Dermis blood vessel endothelial cell (primary cell): ENCODE data around the gene DOCK1. TPM values are rescaled to one million over a fixed set of nuclear protein-coding genes. Genes with fewer than 3 reads are reported as not detected.
A peak's percentile ranks its signal among the peaks of the same experiment; 100 is the strongest.

Experiments
- DNase-seq: peaks from one replicate; pipeline ENCODE4 v3.0.0; 2010
- total RNA-seq: library from RNA; depleted of rRNA; stranded (reverse); fragments of >200 nt; gene quantifications from 2 replicates; pipeline ENCODE4 v1.2.3, GENCODE V29; 2014

DOCK1 gene
- total RNA-seq, 1 donor from 2014 or later = 124 TPM

DNA sequence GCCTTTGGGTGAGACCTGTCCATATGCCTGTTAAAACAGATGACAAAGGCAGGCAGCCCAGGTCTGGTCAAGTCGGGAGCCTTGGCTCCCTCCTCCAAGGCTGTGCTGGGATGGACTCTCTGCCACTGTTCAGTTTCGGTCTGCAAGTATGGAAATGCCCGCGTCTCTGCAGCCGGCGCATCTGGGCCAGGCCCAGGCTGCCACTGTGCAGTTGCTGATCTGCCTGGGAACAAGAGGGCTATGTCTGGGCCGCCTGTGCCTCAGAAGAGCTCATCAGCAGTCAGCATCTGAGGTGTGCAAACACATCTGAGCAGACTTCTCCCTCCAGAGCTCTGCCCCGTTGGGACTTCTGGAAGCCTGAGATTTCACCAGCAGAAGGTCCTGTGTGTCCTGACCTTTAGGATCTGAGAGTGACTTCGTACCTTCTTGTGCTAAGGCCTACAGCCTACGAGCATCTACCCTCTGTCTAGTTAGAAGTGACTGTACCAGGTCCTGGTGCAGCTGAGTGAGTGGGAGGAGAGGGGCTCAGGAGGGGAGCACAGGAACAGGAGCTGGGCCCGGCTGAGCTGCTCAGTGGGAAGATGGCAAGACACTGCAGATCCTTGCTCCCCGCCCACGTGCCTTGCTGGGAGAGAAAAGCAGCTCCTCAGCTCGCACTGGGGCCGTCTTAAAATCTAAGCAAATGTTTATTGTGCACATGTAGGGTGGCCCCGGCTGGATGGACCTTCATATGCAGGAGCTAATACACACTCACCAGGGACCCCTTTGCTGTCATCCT, 50.9 kb downstream of the DOCK1 start:
- DNase-seq = no peak

DNA sequence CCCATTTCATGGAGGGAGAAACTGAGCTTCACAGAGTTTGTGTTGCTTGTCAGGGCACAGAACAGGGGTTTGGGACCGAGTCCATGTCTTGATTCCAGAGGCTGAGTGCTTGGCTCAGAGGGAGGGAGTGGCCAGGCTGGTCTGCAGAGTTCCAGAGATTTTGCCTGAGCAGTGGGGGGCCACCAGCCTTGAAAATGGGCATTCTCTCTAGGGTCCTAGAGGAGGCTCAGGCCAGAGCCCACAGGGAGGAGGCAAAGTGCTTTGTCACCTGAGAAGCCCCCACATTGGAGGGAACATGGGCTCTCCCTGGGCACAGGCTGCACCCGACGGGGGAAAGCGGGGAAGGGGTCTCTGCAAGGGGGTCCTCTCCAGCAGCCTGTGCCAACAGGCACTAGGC, 51.5 kb downstream of the DOCK1 start:
- no peak for DNase-seq

DNA sequence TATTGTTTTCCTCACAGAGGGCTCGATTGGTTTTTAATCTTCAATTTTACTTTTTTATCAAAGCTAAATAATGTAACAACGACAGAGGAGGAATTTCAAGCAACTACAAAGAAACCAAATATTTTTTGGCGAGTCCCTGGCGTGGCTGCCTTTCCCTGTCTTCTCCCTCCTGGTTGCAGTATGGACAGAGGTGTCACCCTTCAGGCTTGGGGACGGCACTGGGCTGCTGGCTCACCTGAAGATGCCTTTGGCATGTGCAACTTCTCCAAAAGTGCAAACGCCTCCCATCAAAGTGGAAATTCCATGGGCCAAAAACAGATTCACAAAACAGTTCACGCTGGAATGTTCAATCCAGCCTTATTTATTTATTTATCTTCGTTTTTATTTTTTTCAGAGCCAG, 51.9 kb downstream of the DOCK1 start:
- DNase-seq = no peak

DNA sequence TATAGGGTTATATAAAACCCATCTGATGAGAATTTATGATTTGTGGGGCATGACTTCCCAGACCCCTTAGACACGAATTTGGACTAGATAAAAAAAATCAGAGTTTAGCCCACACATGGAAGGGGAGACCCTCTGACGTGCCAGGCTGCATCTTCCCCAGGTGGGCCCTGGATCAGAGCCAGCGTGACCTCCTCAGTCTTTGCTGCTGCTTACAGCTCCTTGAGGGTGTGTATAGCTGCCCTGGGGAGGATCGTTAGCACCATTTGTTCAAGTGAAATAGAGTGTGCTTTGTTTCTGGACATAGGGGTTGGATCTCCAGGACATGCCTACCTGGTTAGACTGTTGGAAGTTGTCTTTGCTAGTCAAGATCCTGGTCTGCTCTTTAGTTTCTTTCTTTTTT, 54.2 kb downstream of the DOCK1 start:
- DNase-seq = no peak

DNA sequence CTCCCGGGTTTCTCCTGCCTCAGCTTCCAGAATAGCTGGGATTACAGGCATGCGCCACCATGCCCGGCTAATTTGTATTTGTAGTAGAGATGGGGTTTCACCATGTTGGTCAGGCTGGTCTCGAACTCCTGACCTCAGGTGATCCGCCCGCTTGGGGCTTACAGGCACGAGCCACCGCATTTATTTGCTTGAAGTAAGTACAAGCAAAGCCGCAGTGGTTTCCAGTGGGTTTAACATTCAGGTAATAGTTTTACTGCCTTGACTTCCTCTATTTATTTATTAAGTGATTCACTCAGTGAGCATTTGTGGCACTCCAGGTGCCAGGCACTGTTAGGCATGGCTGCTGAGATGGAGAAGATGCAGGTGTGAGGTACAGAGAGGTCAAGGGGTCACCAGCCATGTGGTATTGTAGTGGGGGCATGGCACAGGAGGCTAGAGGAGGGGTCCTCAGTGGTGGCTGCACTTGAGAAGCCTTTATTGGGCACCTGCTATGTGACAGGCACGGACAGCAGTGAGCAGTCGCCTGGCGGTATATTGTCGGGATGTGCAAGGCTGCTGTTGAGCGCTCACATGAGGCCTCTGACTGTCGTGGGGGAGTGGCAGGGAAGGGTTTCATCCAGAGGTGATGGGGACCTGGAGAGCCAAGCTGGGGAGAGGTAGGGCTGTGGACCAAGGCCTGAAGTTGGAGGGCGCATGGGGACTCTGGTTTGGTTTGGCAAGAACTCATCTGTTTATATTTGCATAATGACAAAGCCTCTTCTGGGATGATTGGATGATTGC, 54.9 kb downstream of the DOCK1 start:
- DNase-seq = no peak

DNA sequence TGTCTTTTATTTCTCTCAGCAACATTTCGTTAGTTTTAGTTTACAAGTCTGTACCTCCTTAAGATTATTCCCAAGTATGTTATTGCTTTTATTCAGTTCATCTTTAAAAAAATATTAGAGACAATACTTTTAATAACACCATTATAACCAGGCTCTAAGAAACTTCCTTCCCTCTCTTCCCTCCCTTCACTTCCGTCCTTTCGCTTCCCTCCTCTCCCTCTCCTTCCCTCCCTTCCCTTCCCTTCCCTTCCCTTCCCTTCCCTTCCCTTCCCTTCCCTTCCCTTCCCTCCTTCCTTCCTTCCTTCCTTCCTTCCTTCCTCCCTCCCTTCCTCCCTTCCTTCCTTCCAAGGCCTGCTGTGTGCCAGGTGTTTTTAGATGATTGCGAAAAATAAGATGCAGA, 58.1 kb downstream of the DOCK1 start:
- no peak for DNase-seq

DNA sequence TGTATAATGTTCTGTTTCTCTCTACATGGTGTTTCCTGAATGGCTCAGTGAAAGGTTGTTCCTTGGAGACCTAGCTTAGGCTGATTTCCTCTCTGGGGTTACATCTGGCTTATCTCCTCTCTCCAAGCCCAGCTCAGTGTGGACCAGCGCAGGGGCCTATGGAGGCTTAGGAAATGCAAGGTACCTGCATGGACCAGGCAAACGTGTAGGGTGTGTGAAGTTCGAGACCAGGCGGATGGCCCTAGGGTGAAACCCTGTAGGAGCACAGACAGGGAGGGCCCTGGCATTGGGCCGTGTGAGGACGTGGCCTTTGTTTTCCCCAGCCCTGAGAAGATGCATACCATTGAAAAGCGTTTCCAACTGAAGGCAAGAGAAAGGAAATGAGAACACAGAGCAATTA, 59.0 kb downstream of the DOCK1 start:
- DNase-seq = peak; percentile 49

DNA sequence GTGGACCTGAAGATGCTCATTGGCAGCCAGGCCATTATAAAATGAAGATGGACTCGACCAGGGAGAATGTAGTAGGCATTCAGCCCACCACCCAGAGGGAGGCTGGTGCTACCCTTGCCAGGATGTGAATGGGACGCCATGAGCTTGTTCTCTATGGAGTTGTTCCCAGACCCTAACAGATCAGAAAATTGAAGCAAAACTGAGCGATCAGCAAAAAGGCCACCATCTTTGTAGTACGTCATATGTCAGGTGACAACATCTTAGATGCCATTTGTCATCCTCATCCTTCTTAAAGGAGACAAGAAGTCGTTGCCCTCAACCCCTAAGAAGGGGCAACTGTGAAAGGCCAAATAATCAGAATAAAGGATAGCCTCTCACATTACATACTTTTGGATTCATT, 61.7 kb downstream of the DOCK1 start:
- no peak for DNase-seq

DNA sequence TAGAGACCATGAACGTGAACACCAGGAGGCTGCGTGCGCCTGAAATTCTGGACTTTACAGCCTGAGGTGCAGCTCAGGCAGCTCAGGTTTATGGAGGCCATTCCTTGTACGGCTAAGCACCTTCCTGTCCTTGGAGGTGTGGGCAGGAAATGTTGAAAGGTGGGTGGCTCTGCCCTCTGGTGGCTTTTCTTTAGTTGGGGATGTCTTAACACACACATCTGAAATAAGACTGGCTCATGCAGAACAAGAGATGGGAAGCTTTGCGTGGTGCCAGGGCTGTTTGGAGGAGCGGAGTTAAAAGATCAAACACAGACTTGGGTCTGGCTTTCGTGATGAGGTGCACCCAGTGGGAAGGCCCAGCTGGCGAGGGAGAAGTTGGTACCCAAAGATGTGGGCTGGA, 64.1 kb downstream of the DOCK1 start:
- peak; percentile 31 for DNase-seq

DNA sequence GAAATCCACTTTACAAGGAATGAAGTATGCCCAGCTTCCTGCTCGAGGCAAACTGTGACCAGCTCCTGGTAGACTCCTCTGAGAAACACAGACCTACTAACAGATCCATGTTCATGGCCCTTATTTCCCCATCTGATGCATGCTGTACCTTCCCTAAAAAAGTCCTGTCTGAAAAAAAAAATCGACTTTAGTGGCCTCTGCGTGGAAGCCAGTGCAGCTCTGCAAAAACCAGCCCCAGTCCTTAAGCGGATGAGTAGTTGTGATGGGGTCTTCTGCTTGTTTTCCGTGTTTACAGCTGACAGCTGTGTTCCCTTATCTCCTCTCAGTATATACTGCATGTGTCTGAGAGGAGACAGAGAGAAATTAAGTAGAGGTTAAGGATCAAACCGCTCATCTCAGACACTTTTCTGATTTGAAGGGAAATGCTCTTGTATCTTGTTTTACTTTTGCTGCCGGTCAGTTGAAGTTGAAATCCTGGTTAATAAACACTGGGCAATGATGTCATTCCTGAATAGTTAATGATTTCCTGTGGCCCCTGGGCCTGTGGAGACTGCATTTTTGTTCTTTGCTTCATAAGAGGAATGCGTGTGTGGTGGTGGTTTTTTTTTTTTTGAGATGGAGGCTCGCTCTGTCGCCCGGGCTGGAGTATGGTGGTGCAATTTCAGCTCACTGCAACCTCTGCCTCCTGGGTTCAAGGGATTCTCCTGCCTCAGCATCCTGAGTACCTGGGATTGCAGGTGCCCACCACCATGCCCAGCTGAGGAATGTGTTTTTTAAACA, 67.6 kb downstream of the DOCK1 start:
- peak; percentile 86 for DNase-seq

DNA sequence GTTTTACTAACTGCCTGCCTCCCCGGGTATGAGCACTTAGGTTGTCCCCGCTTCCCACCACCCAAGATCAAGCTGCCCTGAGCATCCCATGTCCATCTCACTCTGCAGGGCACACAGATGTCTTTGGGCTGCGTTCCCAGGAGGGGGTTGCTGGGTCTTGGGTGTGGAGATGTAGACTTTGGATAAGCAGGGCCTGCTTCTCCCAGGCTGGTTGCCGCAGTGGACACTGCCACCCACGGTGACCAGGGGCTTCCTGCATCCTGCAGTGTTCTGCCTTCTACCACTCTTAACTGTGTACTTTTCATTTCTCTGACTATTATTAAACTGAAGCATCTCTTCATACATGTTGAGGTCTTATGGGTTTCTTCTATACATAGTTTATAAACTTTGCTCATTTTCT, 70.0 kb downstream of the DOCK1 start:
- DNase-seq = no peak

DNA sequence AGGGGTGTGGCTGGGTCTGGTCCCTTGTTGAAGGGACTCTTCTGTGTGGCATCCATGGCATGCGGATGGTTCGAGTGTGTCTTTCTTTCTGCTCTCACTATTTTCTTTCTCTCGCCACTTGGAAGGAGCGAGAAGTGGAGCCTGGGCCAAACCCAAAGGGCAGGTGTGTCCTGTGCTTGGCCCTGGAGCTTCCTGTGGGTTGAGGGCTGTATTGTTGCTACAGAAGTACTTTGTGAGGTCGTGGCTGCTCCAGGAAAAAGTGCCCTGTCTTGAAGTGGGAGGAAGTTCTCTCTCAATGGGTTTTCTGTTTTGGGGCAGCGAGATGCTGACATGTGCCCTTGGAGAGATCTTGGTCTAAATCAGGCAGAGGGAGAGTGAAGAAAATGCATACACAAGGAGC, 72.0 kb downstream of the DOCK1 start:
- DNase-seq = peak; percentile 76

DNA sequence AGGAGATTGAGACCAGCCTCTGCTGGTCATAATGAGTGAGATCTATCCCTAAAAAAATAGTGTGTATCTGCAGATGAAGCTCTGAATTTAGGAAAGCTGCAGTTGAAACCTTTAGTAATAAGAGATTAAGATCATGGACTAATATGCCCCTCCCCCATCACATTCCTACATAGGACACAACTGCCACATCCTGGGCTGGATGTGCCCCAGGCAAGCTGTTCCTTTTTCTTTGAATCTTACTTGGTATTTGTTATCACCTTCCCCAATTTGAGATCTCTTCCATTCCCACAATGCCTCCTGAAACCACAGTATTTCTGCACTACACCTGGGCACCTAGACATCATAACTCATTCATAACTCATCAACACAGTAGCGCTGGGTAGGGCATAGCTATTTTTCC, 74.1 kb downstream of the DOCK1 start:
- DNase-seq = no peak

DNA sequence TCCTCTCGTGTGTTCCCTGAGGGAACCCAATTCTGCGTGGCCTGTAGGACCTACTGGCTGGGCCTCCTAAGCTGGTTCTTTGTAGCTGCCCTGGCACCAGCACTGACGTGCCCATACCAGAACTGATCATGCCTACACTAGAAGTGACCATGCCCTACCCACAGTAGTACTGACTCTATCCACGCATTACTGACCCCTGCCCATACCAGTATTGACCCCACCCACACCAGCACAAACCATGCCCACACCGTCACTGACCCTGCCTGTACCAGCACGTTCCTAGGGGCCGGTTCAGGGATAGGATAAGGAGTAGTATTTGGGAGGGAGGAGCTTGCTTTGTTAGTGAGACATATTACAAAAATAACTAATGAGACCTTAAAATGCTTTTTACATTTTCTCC, 88.0 kb downstream of the DOCK1 start:
- no peak for DNase-seq

DNA sequence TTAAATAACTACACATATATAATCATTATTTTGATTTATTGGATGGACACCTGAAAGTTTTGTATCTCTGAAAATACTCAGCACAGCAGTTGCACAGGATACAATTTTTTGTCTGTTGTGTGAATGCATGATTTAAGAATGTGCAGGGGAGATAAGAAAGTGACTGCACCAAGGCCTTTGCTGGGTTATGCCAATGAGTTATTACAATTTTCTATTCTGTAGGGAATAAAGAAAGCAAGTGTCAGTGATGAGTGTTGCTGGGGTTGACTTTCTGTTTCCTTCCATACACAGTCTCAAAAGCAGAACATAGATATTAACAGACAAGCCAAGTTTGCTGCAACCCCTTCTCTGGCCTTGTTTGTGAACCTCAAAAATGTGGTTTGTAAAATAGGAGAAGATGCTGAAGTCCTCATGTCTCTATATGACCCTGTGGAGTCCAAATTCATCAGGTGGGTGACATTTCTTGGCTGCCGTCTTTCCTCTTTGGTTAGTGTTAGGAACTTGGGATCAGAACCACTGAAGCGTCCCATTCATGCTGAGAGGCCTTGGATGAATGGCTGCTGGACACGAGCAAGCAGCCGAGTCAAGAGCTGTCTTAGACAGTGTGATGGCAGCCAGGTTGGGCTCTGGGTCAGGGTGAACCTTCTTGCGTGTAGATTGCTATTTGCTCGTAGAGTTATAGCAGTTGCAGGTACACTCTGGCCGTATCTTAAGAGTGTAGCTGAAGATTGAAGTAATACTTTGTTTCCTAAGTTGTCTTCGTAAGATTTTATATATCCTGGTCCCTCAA, 92.8 kb downstream of the DOCK1 start:
- DNase-seq = no peak

DNA sequence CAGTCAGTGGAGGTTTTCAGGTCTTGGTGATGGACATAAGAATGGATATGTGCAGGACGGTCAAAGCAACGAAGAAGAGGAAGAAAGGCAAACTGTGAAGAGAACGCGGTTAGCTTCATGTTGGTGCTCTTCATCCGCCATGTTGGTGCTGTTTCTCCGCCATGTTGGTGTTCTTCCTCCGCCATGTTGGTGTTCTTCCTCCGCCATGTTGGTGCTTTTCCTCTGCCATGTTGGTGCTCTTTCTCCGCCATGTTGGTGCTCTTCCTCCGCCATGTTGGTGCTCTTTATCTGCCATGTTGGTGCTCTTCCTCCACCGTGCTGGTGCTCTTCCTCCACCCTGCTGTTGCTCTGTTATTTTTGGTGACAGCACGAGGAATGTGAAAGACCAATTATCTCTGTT, 95.4 kb downstream of the DOCK1 start:
- no peak for DNase-seq

DNA sequence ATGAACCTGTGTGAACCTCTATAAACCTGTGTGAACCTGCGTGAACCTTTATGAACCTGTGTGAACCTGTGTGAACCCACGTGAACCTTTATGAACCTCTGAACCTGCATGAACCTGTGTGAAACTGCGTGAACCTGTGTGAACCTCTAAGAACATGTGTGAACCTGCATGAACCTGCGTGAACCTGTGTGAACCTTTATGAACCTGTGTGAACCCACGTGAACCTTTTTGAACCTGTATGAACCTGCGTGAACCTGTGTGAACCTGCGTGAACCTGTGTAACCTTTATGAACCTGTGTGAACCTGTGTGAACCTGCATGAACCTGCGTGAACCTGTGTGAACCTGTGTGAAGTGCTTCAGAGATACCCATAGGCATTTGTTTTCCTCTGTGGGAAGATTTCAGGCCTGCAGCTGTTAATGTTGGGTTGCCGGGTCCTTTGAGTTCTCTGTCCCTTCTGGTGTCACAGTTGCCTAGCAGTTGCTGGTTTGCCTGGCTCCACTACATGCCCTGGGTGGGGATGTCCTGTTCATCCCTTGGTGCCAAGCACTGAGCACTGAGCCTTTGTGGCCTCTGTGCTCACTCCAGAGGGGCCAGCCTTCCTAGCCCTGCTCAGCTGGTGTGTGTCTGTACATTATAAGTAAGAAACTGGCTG, 97.9 kb downstream of the DOCK1 start:
- no peak for DNase-seq

DNA sequence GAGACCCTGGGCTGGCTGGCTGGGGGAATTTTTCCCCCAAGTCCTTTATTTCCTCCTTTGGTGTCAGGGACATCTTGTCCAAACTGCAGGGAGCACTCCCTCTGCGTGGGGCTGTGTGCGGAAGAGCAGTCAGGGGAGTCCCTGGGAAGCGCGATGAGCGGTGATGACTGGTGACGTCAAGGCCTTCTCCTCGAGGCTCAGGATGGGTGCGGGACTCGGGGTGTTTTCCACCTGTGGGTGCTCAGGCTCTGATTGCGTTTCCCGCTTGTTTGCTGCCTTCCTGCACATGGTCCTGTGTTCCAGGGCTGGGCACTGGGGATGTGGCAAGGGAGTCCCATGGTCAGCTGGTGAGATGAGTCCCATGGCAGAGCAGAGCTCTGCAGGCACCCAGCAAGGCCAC, 101.2 kb downstream of the DOCK1 start:
- no peak for DNase-seq

DNA sequence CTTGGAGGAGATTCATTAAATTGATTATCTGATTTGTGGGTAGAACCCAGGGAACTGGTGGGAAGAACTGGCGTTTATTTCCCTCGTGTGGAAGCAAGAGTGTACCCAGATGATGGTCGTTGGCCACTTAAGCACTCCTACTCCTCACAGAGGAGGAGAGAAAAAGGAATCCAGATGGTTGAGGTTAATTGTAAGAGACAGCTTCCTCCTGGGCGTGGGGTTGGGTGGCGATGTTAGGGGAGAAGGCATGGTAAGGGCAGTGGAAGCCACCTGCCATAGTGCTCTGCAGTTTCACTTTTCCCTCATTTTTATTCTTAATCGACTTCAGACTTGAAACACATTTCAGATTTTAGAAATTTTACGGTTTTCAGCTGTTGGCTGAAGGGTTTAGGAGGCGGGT, 104.1 kb downstream of the DOCK1 start:
- DNase-seq = no peak

DNA sequence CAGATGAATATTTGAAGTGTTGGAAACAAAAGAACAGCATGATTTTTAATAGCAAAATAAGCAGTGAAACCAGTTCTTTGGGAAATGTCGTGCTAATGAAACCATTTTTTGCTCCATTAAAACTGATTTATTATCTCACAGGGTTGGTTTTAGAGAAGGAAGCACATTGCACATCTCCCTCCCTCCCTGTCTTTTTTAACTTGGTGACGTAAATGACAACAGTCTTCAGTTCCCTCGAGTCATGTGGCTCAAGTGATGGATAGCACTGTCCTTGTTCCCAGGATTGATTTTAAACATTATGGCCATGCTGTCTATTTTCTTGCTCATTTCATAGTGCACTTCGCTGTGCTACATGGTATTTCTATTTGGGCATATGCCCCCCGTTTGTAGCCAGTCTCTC, 105.9 kb downstream of the DOCK1 start:
- DNase-seq = no peak

DNA sequence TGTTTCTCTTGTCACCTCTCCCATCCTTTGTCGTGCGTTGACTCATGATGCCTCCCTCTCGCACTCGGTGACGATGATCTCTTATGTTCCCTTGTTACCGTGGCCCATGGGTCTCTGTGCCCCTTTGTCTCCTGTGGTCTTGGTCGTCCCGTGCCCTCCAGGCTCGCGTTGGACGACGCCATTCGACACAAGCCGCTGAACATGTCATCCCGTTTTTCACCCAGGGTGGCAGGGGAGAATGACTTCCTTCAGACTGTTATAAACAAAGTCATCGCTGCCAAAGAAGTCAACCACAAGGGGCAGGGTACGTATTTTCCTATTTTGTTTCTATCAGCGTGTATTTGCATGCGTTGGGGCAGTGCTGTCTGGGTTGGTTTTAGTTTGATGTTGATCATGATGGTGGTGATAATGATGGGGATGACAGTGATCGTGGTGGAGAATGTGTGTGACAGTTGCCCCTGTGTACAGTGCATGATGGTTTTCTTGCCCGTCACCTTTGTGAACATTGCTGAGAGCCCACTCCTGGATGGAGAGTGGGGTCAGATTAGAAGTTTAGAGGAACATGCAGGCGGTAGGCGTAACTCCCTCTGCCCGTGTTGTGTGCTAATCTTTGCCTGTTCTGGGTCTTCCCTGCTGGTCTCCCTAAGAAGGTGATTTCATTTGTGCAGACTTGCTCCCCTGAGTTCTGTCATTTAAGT, 107.0 kb downstream of the DOCK1 start:
- no peak for DNase-seq

DNA sequence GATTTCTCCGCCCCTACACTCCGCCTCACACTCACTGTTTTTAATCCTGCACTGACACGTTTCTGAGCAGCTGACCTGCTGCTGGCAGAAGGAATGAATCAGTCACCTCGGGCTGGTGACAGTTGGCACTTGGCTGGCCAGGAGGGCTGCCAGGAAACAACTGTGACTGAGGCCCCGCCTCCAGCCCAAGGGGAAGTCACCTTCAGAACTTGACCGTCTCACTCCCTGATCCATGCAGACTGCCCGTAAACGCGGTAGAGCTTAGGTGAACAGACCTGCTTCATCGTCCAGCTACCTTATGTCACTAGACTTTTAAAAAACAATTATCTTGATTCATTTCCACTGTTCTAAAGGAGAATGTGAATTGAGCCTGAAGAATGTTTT, 107.5 kb downstream of the DOCK1 start:
- peak; percentile 35 for DNase-seq
